CD8-positive, alpha-beta memory T cell (primary cell): Measurements from ENCODE around the gene BTD. TPM values are rescaled to one million over a fixed set of nuclear protein-coding genes. Genes with fewer than 3 reads are reported as not detected.

Source experiments
- CTCF ChIA-PET: fragments of 350-600 bp; sonication (Branson Sonifier 250); formaldehyde crosslinking; loops from one replicate; lab custom pipeline; 2021; ENCODE audit warnings: antibody characterized with exemption; lab: Charles Lee
- POLR2A ChIA-PET: fragments of 350-600 bp; sonication (Branson Sonifier 250); formaldehyde crosslinking; loops from one replicate; lab custom pipeline; 2021; ENCODE audit warnings: antibody characterized with exemption; lab: Charles Lee
- DNase-seq, 5 donors: peaks; one replicate each; pipeline versions ENCODE4 v3.0.0 to v3.0.0-alpha.2; 2020 to 2022; ENCODE audit warnings: mixed read lengths in 1 of 5
- H3K27ac ChIP-seq: one replicate; pipeline ENCODE4 v1.7.0; 2013; ENCODE audit warnings: low read depth, mild to moderate bottlenecking, low read length, moderate library complexity
- H3K27me3 ChIP-seq: 2 replicates; pipeline ENCODE4 v1.7.0; 2013; ENCODE audit warnings: low read length, mild to moderate bottlenecking; ENCODE audit not compliant: insufficient read depth, poor library complexity, severe bottlenecking
- H3K36me3 ChIP-seq: 2 replicates; pipeline ENCODE4 v1.7.0; 2013; ENCODE audit warnings: mild to moderate bottlenecking, low read length, moderate library complexity; ENCODE audit not compliant: insufficient read depth
- H3K4me1 ChIP-seq: 2 replicates; pipeline ENCODE4 v1.7.0; 2013; ENCODE audit warnings: mild to moderate bottlenecking, low read length, moderate library complexity; ENCODE audit not compliant: insufficient read depth
- H3K4me3 ChIP-seq: 2 replicates; pipeline ENCODE4 v1.7.0; 2013; ENCODE audit warnings: mild to moderate bottlenecking, low read length
- H3K9me3 ChIP-seq: 2 replicates; pipeline ENCODE4 v1.7.0; 2013; ENCODE audit warnings: mild to moderate bottlenecking, low read length
- H3K27ac Mint-ChIP-seq, 8 donors: one replicate each; pipeline ENCODE4 v1.8.0; 2020 to 2021; ENCODE audit warnings: mixed read lengths in 8 of 8, mild to moderate bottlenecking in 6 of 8, inconsistent platforms in 3 of 8, moderate library complexity in 3 of 8
- H3K27me3 Mint-ChIP-seq, 2 donors: one replicate each; pipeline ENCODE4 v1.8.0; 2020 to 2021; ENCODE audit warnings: mixed read lengths in 2 of 2, mild to moderate bottlenecking in 1 of 2, moderate library complexity in 1 of 2
- H3K36me3 Mint-ChIP-seq, 3 donors: one replicate each; pipeline ENCODE4 v1.8.0; 2020 to 2021; ENCODE audit warnings: mixed read lengths in 3 of 3, inconsistent platforms in 1 of 3, mild to moderate bottlenecking in 1 of 3
- H3K4me1 Mint-ChIP-seq, 3 donors: one replicate each; pipeline ENCODE4 v1.8.0; 2020 to 2021; ENCODE audit warnings: mixed read lengths in 3 of 3, inconsistent platforms in 1 of 3, mild to moderate bottlenecking in 1 of 3
- H3K4me3 Mint-ChIP-seq, 7 donors: one replicate each; pipeline ENCODE4 v1.8.0; 2020 to 2021; ENCODE audit warnings: mixed read lengths in 7 of 7, mild to moderate bottlenecking in 6 of 7, moderate library complexity in 4 of 7, inconsistent platforms in 2 of 7
- H3K9me3 Mint-ChIP-seq, 5 donors: one replicate each; pipeline ENCODE4 v1.8.0; 2020 to 2022; ENCODE audit warnings: mixed read lengths in 5 of 5, mild to moderate bottlenecking in 3 of 5, moderate library complexity in 2 of 5, inconsistent platforms in 1 of 5
- polyA plus RNA-seq: library from polyadenylated mRNA; unstranded; fragments of 300-500 nt; fragmentation: Illumina TruSeq; gene quantifications from one replicate; pipeline ENCODE4 v1.2.3, GENCODE V29; 2021
- total RNA-seq, 2 experiments: library from RNA; stranded (reverse); gene quantifications; one replicate each; pipeline ENCODE4 v1.2.3, GENCODE V29; 2021

BTD gene
- total and polyA plus RNA-seq, 3 experiments from 2014 or later: 5.5 to 20.7 (median 6.0) TPM

- ChIA-PET POLR2A (interaction anchor here (0.7 kb wide), 1 partner anchor 24 kb away, joined by 3 read pairs; no protein-coding TSS in a partner anchor), CTCF (no interaction called here)
- Mint-ChIP-seq H3K27me3 (peaks cover 0 to 6% of the 10 kb centered on the region in 2 donors), H3K4me3 (no peak overlapping the region), H3K36me3 (peaks cover 3 to 38% (median 5%) of the 10 kb centered on the region in 3 donors), H3K9me3 (peaks cover 12 to 40% (median 24%) of the 10 kb centered on the region in 5 donors), H3K27ac (no peak overlapping the region), H3K4me1 (peaks cover 7 to 17% (median 8%) of the 10 kb centered on the region in 3 donors)
- Histone ChIP-seq H3K4me3 (no peak overlapping the region), H3K27me3 (no peaks in the 10 kb centered on the region), H3K4me1 (no peaks in the 10 kb centered on the region), H3K27ac (no peak overlapping the region), H3K36me3 (no peaks in the 10 kb centered on the region), H3K9me3 (peaks cover 9% of the 10 kb centered on the region)
- DNase-seq: no peak
Observed at GRCh38 chr3:15660055-15660935, 58.8 kb downstream of the BTD start.

- peaks cover 6 to 22% (median 8%) of the 10 kb centered on the region in 3 donors for H3K36me3 Mint-ChIP-seq
- H3K27ac Mint-ChIP-seq: no peak overlapping the region
- Histone ChIP-seq H3K27ac (no peak overlapping the region), H3K4me1 (peaks cover 18% of the 10 kb centered on the region), H3K4me3 (no peak overlapping the region), H3K36me3 (no peaks in the 10 kb centered on the region), H3K9me3 (no peaks in the 10 kb centered on the region), H3K27me3 (no peaks in the 10 kb centered on the region)
- CTCF ChIA-PET: no interaction called here
- POLR2A ChIA-PET: no interaction called here
- H3K4me1 Mint-ChIP-seq: peaks cover 24 to 44% (median 32%) of the 10 kb centered on the region in 3 donors
- H3K27me3 Mint-ChIP-seq: peaks cover 0 to 6% of the 10 kb centered on the region in 2 donors
- H3K4me3 Mint-ChIP-seq: no peak overlapping the region
- peaks cover 0 to 8% (median 2%) of the 10 kb centered on the region in 5 donors for H3K9me3 Mint-ChIP-seq
- no peak for DNase-seq
Observed at GRCh38 chr3:15664144-15664543, 62.6 kb downstream of the BTD start.

- H3K27ac ChIP-seq: no peak overlapping the region
- H3K9me3 ChIP-seq: no peaks in the 10 kb centered on the region
- DNase-seq: no peak
- Mint-ChIP-seq H3K4me1 (peaks cover 19 to 34% (median 26%) of the 10 kb centered on the region in 3 donors), H3K36me3 (peaks cover 13 to 20% (median 18%) of the 10 kb centered on the region in 3 donors), H3K27me3 (peaks cover 0 to 4% of the 10 kb centered on the region in 2 donors), H3K4me3 (no peak overlapping the region), H3K27ac (no peak overlapping the region), H3K9me3 (peaks cover 0 to 4% (median 2%) of the 10 kb centered on the region in 5 donors)
- H3K36me3 ChIP-seq: no peaks in the 10 kb centered on the region
- ChIA-PET POLR2A (interaction anchor here (0.5 kb wide), 1 partner anchor 48 kb away, joined by 6 read pairs; no protein-coding TSS in a partner anchor), CTCF (interaction anchor here (0.6 kb wide), 1 partner anchor 1498 kb away, joined by 4 read pairs; no protein-coding TSS in a partner anchor)
- H3K27me3 ChIP-seq: no peaks in the 10 kb centered on the region
- peaks cover 18% of the 10 kb centered on the region for H3K4me1 ChIP-seq
- H3K4me3 ChIP-seq: no peak overlapping the region
Observed at GRCh38 chr3:15665510-15666150, 64.1 kb downstream of the BTD start.

GRCh38 chr3:15666277-15666676 lies 64.7 kb downstream of the BTD start:
- Mint-ChIP-seq H3K4me3 (no peak overlapping the region), H3K36me3 (peaks cover 19 to 23% (median 20%) of the 10 kb centered on the region in 3 donors), H3K9me3 (peaks cover 0 to 3% (median 2%) of the 10 kb centered on the region in 5 donors), H3K4me1 (peaks cover 19 to 32% (median 26%) of the 10 kb centered on the region in 3 donors), H3K27ac (peak overlapping the region in 1 of 8 donors; percentile 5), H3K27me3 (peaks cover 0 to 4% of the 10 kb centered on the region in 2 donors)
- no peak overlapping the region for H3K27ac ChIP-seq
- H3K36me3 ChIP-seq: no peaks in the 10 kb centered on the region
- CTCF ChIA-PET: interaction anchor here (1.9 kb wide), 1 partner anchor 36 kb away, joined by 13 read pairs; no protein-coding TSS in a partner anchor
- no peak for DNase-seq
- POLR2A ChIA-PET: no interaction called here
- H3K9me3 ChIP-seq: no peaks in the 10 kb centered on the region
- no peaks in the 10 kb centered on the region for H3K27me3 ChIP-seq
- no peak overlapping the region for H3K4me3 ChIP-seq
- H3K4me1 ChIP-seq: peaks cover 18% of the 10 kb centered on the region

- no peaks in the 10 kb centered on the region for H3K36me3 ChIP-seq
- Mint-ChIP-seq H3K27me3 (no peaks in the 10 kb centered on the region), H3K9me3 (peaks cover 0 to 3% (median under 1%) of the 10 kb centered on the region in 5 donors), H3K36me3 (peaks cover 17 to 30% (median 20%) of the 10 kb centered on the region in 3 donors), H3K4me3 (peak overlapping the region in 4 of 7 donors; percentile 6 to 46 (median 40)), H3K4me1 (peaks cover 19 to 32% (median 26%) of the 10 kb centered on the region in 3 donors), H3K27ac (peak overlapping the region in 5 of 8 donors; percentile 32 to 72 (median 64))
- CTCF ChIA-PET: interaction anchor here (1.9 kb wide), 1 partner anchor 38 kb away, joined by 13 read pairs; no protein-coding TSS in a partner anchor
- peaks cover 18% of the 10 kb centered on the region for H3K4me1 ChIP-seq
- no peaks in the 10 kb centered on the region for H3K27me3 ChIP-seq
- peak overlapping the region; percentile 7 for H3K4me3 ChIP-seq
- no peaks in the 10 kb centered on the region for H3K9me3 ChIP-seq
- peak; percentile 29 to 72 (median 38) for DNase-seq
- no peak overlapping the region for H3K27ac ChIP-seq
- POLR2A ChIA-PET: interaction anchor here (1.0 kb wide), 1 partner anchor 66 kb away, joined by 3 read pairs; the partner anchor contains the start of genes BTD and HACL1
Observed at GRCh38 chr3:15667484-15667883, 65.9 kb downstream of the BTD start.

GRCh38 chr3:15673536-15673935 lies 72.0 kb downstream of the BTD start:
- CTCF ChIA-PET: no interaction called here
- no peak overlapping the region for H3K4me3 ChIP-seq
- H3K9me3 ChIP-seq: no peaks in the 10 kb centered on the region
- Mint-ChIP-seq H3K9me3 (no peaks in the 10 kb centered on the region), H3K27ac (no peak overlapping the region), H3K4me3 (no peak overlapping the region), H3K4me1 (peaks cover 2 to 7% (median 6%) of the 10 kb centered on the region in 3 donors), H3K36me3 (peaks cover 9 to 40% (median 20%) of the 10 kb centered on the region in 3 donors), H3K27me3 (no peaks in the 10 kb centered on the region)
- POLR2A ChIA-PET: no interaction called here
- H3K4me1 ChIP-seq: no peaks in the 10 kb centered on the region
- no peak overlapping the region for H3K27ac ChIP-seq
- H3K36me3 ChIP-seq: peaks cover 18% of the 10 kb centered on the region
- no peak for DNase-seq
- no peaks in the 10 kb centered on the region for H3K27me3 ChIP-seq

GRCh38 chr3:15676259-15676658 lies 74.7 kb downstream of the BTD start:
- DNase-seq: no peak
- ChIA-PET POLR2A (no interaction called here), CTCF (no interaction called here)
- Histone ChIP-seq H3K4me1 (no peaks in the 10 kb centered on the region), H3K4me3 (no peak overlapping the region), H3K36me3 (peaks cover 18% of the 10 kb centered on the region), H3K27me3 (no peaks in the 10 kb centered on the region), H3K27ac (no peak overlapping the region), H3K9me3 (no peaks in the 10 kb centered on the region)
- Mint-ChIP-seq H3K36me3 (peaks cover 7 to 35% (median 12%) of the 10 kb centered on the region in 3 donors), H3K27me3 (no peaks in the 10 kb centered on the region), H3K4me1 (no peaks in the 10 kb centered on the region), H3K27ac (no peak overlapping the region), H3K4me3 (no peak overlapping the region), H3K9me3 (no peaks in the 10 kb centered on the region)
